Measurements from ENCODE around the gene LMTK2. TPM values are rescaled to one million over a fixed set of nuclear protein-coding genes. Genes with fewer than 3 reads are reported as not detected.

Gene LMTK2
- total RNA-seq, 5 donors from 2014 or later (not counting 1 experiment from before 2014, with no cell fraction given) = 15.4 to 26.8 (median 23.4) TPM

DNA sequence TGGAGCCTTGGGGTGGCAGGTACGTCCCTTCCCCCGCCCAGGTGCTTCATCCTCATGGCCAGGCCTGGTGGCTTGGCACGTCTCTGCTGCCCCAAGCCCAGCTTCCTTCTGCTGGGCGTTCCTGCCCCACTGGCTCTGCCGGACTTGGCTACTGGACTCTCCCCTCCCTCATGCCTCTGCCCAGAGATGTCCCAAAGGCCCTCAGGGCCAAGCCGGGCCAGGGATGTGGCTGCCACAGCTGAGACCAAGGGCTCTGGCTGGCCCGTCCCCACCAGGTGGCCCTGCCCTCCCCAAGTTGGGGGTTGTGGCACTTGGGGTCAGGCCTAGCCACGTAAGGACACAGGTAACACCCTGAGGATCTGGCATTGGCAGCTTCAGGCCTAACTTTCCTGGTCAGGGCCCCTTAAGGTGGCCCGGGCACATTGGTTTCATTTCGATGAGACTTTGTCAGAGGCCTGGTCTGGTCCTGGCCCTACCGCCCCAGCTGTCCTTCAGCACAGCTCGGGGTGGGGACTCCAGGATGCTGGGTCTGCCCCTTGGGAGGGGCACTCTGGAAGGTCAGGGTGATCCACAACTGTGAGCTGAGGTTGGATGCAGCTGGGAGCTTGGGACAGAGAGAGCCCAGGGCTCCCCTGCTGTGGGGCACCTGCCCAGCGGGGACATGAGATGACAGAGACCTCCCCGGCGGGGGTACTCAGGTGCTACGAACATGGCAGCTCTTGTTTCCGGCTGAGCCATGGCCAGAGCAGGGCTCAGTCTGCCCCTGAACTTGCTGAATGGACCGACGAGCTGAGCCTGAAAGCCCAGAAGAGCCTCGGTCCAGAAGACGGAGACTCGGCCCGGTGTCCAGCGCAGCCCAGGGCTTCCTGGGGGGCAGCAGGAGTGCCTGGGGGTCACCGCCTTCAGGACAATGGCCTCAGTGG lies 107.5 kb downstream of the LMTK2 start:
- Mint-ChIP-seq H3K27me3 (no peaks in the 10 kb centered on the region), H3K4me3 (peak overlapping the region in 1 of 3 donors; percentile 42), H3K9me3 (no peaks in the 10 kb centered on the region), H3K4me1 (peaks cover 11 to 24% (median 21%) of the 10 kb centered on the region in 3 donors), H3K36me3 (peaks cover 4% of the 10 kb centered on the region), H3K27ac (no peak overlapping the region)
- Histone ChIP-seq H3K4me1 (ENCODE audit: control insufficient read depth in 1 of 2, extremely low read depth in 1 of 2, insufficient read depth in 2 of 2, low read length in 2 of 2) (peaks cover 0 to 22% of the 10 kb centered on the region in 2 experiments), H3K27me3 (replicated peaks in 1 of 2; ENCODE audit: control insufficient read depth in 2 of 2, extremely low read depth in 1 of 2, insufficient read depth in 2 of 2, low read length in 1 of 2) (peaks cover 0 to 6% of the 10 kb centered on the region in 2 experiments), H3K4me3 (ENCODE audit: control insufficient read depth in 1 of 2, extremely low read depth in 1 of 2, low read length in 1 of 2) (no peak overlapping the region), H3K36me3 (ENCODE audit: control insufficient read depth in 2 of 2, extremely low read depth in 1 of 2, insufficient read depth in 1 of 2, low read length in 1 of 2) (peaks cover 13 to 19% of the 10 kb centered on the region in 2 donors), H3K9me3 (no peaks in the 10 kb centered on the region), H3K27ac (ENCODE audit: low read length) (no peak overlapping the region)
- ATAC-seq (replicated peaks in 1 of 4) (no peak), DNase-seq (no peak)
- POLR2A ChIA-PET = interaction anchor here in 1 of 2 donors (0.6 kb wide), 1 partner anchor 666 kb away, joined by 7 read pairs; no protein-coding TSS in a partner anchor
- WGBS (ENCODE audit: insufficient coverage) = 90% methylated on average over 22 of the region's 25 CpGs
- CTCF ChIA-PET = no interaction called here

DNA sequence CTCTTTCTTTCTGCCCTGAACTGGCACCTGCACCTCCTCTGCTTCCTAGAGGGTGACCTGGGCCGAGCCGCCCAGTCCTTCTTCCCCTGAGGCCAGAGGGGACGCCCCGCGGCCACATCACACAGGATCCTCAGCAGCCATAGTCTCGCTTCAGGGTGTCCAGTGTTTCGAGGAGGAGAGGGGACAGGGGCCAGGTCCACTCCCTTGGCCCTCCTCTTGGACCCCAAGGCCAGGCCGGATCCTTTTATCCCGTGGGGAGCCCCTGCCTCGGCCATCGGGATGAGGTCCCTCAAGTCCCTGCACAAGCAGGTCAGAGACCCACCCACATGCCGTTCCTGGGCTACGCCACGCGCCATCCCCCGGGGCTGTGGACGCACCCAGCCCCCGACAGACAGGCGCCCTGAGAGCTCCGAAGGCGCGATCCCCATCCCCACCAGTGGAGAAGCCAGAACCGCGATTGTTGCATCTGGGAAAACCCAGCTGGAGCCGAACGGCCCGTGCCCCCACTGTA lies 108.2 kb downstream of the LMTK2 start:
- CTCF ChIA-PET = no interaction called here
- POLR2A ChIA-PET = interaction anchor here in 1 of 2 donors (0.6 kb wide), 1 partner anchor 665 kb away, joined by 7 read pairs; no protein-coding TSS in a partner anchor
- Histone ChIP-seq H3K27me3 (replicated peaks in 1 of 2; ENCODE audit: control insufficient read depth in 2 of 2, extremely low read depth in 1 of 2, insufficient read depth in 2 of 2, low read length in 1 of 2) (peaks cover 0 to 6% of the 10 kb centered on the region in 2 experiments), H3K4me3 (ENCODE audit: control insufficient read depth in 1 of 2, extremely low read depth in 1 of 2, low read length in 1 of 2) (no peak overlapping the region), H3K36me3 (ENCODE audit: control insufficient read depth in 2 of 2, extremely low read depth in 1 of 2, insufficient read depth in 1 of 2, low read length in 1 of 2) (peaks cover 16 to 19% of the 10 kb centered on the region in 2 donors), H3K9me3 (no peaks in the 10 kb centered on the region), H3K27ac (ENCODE audit: low read length) (no peak overlapping the region), H3K4me1 (ENCODE audit: control insufficient read depth in 1 of 2, extremely low read depth in 1 of 2, insufficient read depth in 2 of 2, low read length in 2 of 2) (peaks cover 0 to 22% of the 10 kb centered on the region in 2 experiments)
- Mint-ChIP-seq H3K27me3 (no peaks in the 10 kb centered on the region), H3K9me3 (no peaks in the 10 kb centered on the region), H3K4me3 (no peak overlapping the region), H3K27ac (no peak overlapping the region), H3K4me1 (peaks cover 17 to 26% (median 23%) of the 10 kb centered on the region in 3 donors), H3K36me3 (peaks cover 10% of the 10 kb centered on the region)
- DNase-seq (no peak), ATAC-seq (replicated peaks in 1 of 4) (no peak)
- WGBS (ENCODE audit: insufficient coverage) = 93% methylated on average over 25 of the region's 27 CpGs

DNA sequence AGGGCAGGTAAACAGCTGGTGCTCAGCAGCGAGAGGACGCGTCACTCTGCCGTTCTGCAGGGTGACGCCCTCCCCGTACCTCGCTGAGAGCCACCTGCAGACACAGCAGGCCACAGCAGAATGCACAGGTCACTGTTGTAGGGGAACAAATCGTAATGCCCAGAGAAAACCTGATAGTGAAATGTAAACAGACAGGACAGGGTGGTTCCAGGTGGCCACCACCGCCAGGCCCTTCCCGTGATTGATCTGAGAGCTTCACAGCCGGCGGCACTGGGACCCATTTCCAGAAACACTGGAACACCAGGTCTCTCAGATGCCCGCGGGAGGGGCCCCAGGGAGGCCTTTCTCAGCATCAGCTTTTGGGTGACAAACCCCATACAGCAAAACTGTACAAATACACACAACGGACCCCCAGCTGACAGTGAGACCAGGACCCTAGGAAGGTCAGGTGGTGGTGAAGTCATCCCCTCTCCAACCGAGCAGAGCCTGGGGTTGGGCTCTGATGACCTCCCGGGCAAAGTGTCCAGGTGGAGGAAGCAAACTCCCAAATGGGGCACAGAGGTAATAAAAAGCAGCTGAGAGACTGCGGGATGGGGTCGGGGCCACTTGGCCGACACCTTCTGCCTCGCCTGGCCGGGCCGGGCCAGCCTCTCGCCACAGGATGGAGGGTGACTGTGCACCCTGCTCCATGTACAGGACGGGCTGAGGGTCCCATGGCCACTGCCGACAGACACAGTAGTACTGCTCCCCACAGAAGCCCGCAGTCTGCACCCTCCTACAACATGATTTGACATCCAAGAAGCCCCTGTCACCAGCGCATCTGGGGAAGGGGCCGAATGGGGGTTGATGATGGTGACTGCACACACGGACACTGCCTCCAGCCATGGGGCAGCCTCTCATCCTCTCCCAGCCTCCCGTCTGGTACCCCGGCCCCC lies 109.2 kb downstream of the LMTK2 start:
- DNase-seq = no peak
- WGBS (ENCODE audit: insufficient coverage) = 94% methylated on average over 20 of the region's 32 CpGs
- POLR2A ChIA-PET = no interaction called here

DNA sequence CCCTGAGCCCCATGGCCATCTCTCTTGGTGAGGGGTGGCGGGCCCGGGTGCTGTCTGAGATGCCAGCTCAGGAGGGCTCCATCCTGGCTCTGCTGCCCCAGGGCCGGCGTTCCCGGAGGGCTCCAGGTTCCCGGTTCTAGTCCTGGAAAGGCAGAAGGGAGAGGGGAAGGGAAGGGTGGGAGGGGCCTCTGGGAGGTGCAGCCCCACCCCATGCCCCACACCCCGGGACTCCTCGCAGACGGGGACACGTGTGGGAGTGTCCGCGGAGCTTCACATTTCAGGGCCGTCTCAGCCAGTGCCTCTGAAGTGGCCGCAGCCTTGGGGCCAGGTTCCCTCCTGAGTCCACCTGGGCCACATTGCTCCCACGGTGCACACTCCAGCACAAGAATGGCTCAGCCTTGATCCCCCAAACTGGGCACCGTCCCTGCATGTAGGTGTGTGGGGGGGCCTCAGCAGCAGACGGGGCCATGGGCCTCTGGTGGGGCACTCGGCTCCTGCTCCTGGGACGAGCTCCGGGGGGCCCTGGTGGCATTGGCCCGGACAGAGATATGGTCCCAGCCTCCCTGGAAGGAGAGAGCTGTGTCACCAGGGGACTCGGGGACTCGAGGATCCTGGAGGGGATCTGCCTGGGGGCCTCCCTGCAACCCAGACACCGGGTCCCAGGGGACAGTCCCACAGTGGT lies 110.4 kb downstream of the LMTK2 start:
- no peaks in the 10 kb centered on the region for H3K27me3 ChIP-seq (replicated peaks in 1 of 2; ENCODE audit: control insufficient read depth in 2 of 2, extremely low read depth in 1 of 2, insufficient read depth in 2 of 2, low read length in 1 of 2)

More for the DNA sequence above, 109.2 kb downstream of the LMTK2 start:
- Histone ChIP-seq H3K27ac (ENCODE audit: low read length) (no peak overlapping the region), H3K4me1 (ENCODE audit: control insufficient read depth in 1 of 2, extremely low read depth in 1 of 2, insufficient read depth in 2 of 2, low read length in 2 of 2) (peaks cover 0 to 17% of the 10 kb centered on the region in 2 experiments), H3K36me3 (ENCODE audit: control insufficient read depth in 2 of 2, extremely low read depth in 1 of 2, insufficient read depth in 1 of 2, low read length in 1 of 2) (peaks cover 16 to 19% of the 10 kb centered on the region in 2 donors), H3K9me3 (no peaks in the 10 kb centered on the region), H3K4me3 (ENCODE audit: control insufficient read depth in 1 of 2, extremely low read depth in 1 of 2, low read length in 1 of 2) (no peak overlapping the region), H3K27me3 (replicated peaks in 1 of 2; ENCODE audit: control insufficient read depth in 2 of 2, extremely low read depth in 1 of 2, insufficient read depth in 2 of 2, low read length in 1 of 2) (peaks cover 0 to 6% of the 10 kb centered on the region in 2 experiments)
- Mint-ChIP-seq H3K27me3 (no peaks in the 10 kb centered on the region), H3K36me3 (peaks cover 11% of the 10 kb centered on the region), H3K4me3 (no peak overlapping the region), H3K27ac (no peak overlapping the region), H3K4me1 (peaks cover 17 to 26% (median 23%) of the 10 kb centered on the region in 3 donors), H3K9me3 (no peaks in the 10 kb centered on the region)
- no peak for ATAC-seq (replicated peaks in 1 of 4)
- CTCF ChIA-PET = no interaction called here

DNA sequence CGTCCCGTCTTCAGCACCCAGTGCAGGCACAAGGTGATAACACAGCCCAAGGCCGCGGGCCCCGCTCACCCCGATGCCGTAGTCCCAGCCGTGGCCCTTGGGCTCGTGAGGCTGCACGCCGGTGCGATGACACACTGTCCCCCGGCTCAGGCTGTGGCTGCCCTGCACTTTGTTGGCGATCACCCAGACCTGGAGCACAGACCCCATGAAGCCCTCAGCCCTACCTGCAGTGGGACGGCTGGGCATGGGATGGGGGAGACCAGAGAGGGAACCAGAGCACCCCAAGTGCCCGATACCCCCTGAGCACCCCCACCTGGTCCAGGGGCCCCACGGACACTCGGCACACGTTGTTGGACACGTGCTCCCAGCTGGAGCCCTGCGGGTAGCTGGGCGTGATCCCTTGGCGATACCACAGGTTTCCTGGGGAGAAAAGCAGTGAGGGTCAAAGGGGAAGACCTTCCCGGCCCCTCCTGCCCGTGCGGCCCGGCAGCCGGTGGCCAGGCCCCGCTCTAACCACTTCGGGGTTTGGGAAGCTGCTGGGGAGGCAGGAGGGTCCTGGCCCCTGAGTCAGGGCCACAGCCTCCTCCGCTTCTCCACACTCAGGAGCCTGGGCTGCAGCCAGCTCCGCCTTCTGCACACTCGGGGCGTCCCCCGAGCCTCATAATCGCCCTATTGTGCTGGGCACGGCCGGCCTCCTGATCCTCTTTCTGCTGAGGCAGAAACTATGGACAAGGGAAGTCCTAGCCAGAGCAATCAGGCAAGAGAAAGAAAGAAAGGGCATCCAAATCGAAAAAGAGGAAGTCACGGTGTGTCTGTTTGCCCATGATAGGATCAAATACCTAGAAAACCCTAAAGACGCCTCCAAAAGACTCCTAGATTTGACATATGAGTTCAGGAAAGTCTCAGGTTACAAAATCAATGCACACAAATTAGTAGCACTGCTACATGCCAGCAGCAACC lies 111.2 kb downstream of the LMTK2 start:
- Histone ChIP-seq H3K4me3 (ENCODE audit: control insufficient read depth in 1 of 2, extremely low read depth in 1 of 2, low read length in 1 of 2) (no peak overlapping the region), H3K36me3 (ENCODE audit: control insufficient read depth in 2 of 2, extremely low read depth in 1 of 2, insufficient read depth in 1 of 2, low read length in 1 of 2) (peaks cover 16 to 35% of the 10 kb centered on the region in 2 donors), H3K27ac (ENCODE audit: low read length) (no peak overlapping the region), H3K27me3 (replicated peaks in 1 of 2; ENCODE audit: control insufficient read depth in 2 of 2, extremely low read depth in 1 of 2, insufficient read depth in 2 of 2, low read length in 1 of 2) (no peaks in the 10 kb centered on the region), H3K4me1 (ENCODE audit: control insufficient read depth in 1 of 2, extremely low read depth in 1 of 2, insufficient read depth in 2 of 2, low read length in 2 of 2) (peaks cover 0 to 5% of the 10 kb centered on the region in 2 experiments), H3K9me3 (no peaks in the 10 kb centered on the region)
- ChIA-PET POLR2A (interaction anchor here in 1 of 2 donors (0.6 kb wide), 1 partner anchor 51 kb away, joined by 5 read pairs; no protein-coding TSS in a partner anchor), CTCF (no interaction called here)
- H3K9me3 Mint-ChIP-seq = no peaks in the 10 kb centered on the region
- ATAC-seq (replicated peaks in 1 of 4) (no peak), DNase-seq (no peak)
- H3K27me3 Mint-ChIP-seq = no peaks in the 10 kb centered on the region
- H3K36me3 Mint-ChIP-seq = peaks cover 16% of the 10 kb centered on the region
- peak overlapping the region in 1 of 3 donors; percentile 34 for H3K4me3 Mint-ChIP-seq
- 88% methylated on average over 31 of the region's 41 CpGs for WGBS (ENCODE audit: insufficient coverage)
- H3K27ac Mint-ChIP-seq = peak overlapping the region; percentile 33 to 77
- peaks cover 17 to 22% (median 19%) of the 10 kb centered on the region in 3 donors for H3K4me1 Mint-ChIP-seq

More for the DNA sequence above, 110.4 kb downstream of the LMTK2 start:
- peaks cover 16 to 27% of the 10 kb centered on the region in 2 donors for H3K36me3 ChIP-seq (ENCODE audit: control insufficient read depth in 2 of 2, extremely low read depth in 1 of 2, insufficient read depth in 1 of 2, low read length in 1 of 2)
- ATAC-seq (replicated peaks in 1 of 4) (no peak), DNase-seq (no peak)
- Mint-ChIP-seq H3K4me1 (peaks cover 17 to 22% (median 19%) of the 10 kb centered on the region in 3 donors), H3K9me3 (no peaks in the 10 kb centered on the region), H3K27me3 (no peaks in the 10 kb centered on the region), H3K4me3 (no peak overlapping the region), H3K27ac (no peak overlapping the region), H3K36me3 (peaks cover 16% of the 10 kb centered on the region)
- H3K9me3 ChIP-seq = no peaks in the 10 kb centered on the region
- 94% methylated on average over 18 of the region's 24 CpGs for WGBS (ENCODE audit: insufficient coverage)
- POLR2A ChIA-PET = interaction anchor here in 1 of 2 donors (0.6 kb wide), 1 partner anchor 51 kb away, joined by 5 read pairs; no protein-coding TSS in a partner anchor
- no peak overlapping the region for H3K27ac ChIP-seq (ENCODE audit: low read length)
- peaks cover 0 to 9% of the 10 kb centered on the region in 2 experiments for H3K4me1 ChIP-seq (ENCODE audit: control insufficient read depth in 1 of 2, extremely low read depth in 1 of 2, insufficient read depth in 2 of 2, low read length in 2 of 2)
- CTCF ChIA-PET = interaction anchor here in 1 of 2 donors (0.7 kb wide), 1 partner anchor 240 kb away, joined by 4 read pairs; no protein-coding TSS in a partner anchor
- H3K4me3 ChIP-seq (ENCODE audit: control insufficient read depth in 1 of 2, extremely low read depth in 1 of 2, low read length in 1 of 2) = no peak overlapping the region

Data from T-cell (primary cell).